Activated naive CD4-positive, alpha-beta T cell treated with Interleukin-2 at 50 U/mL for 16 hours (primary cell): ENCODE results near the gene HBG1.
"Not testable (repeated sequence)": the region's sequence is repeated elsewhere in the genome, so short reads cannot be mapped to it uniquely, and the experiment has no call there.

Source experiments
- DNase-seq: peaks from one replicate; pipeline ENCODE4 v3.0.0-alpha.2; 2020

HBG1 gene

GRCh38 chr11:5249807-5250396 is at the start of gene HBG1:
HBG1 (minus strand) TSS chr11:5249857; CDS start chr11:5249804, 53 bp downstream.
- DNase-seq = not testable (repeated sequence)

GRCh38 chr11:5298451-5298850 is 48.8 kb upstream of the HBG1 start:
- no peak for DNase-seq

GRCh38 chr11:5297721-5298323 is 48.2 kb upstream of the HBG1 start:
- DNase-seq = no peak

GRCh38 chr11:5294342-5294995 is 44.8 kb upstream of the HBG1 start:
- DNase-seq = not testable (repeated sequence)

GRCh38 chr11:5293028-5293427 is 43.4 kb upstream of the HBG1 start:
- DNase-seq = no peak

- DNase-seq = no peak
Observed at GRCh38 chr11:5291207-5291838, 41.7 kb upstream of the HBG1 start.

GRCh38 chr11:5290106-5290505 is 40.4 kb upstream of the HBG1 start:
- DNase-seq = no peak

GRCh38 chr11:5289696-5290095 is 40.0 kb upstream of the HBG1 start:
- DNase-seq = no peak

GRCh38 chr11:5288906-5289550 is 39.4 kb upstream of the HBG1 start:
- no peak for DNase-seq

GRCh38 chr11:5288108-5288905 is 38.6 kb upstream of the HBG1 start:
- no peak for DNase-seq

- no peak for DNase-seq
Observed at GRCh38 chr11:5286901-5287300, 37.2 kb upstream of the HBG1 start.

GRCh38 chr11:5286351-5286750 is 36.7 kb upstream of the HBG1 start:
- no peak for DNase-seq

GRCh38 chr11:5285703-5286340 is 36.2 kb upstream of the HBG1 start:
- no peak for DNase-seq

GRCh38 chr11:5284637-5285036 is 35.0 kb upstream of the HBG1 start:
- no peak for DNase-seq

GRCh38 chr11:5283882-5284281 is 34.2 kb upstream of the HBG1 start:
- DNase-seq = no peak

- DNase-seq = no peak
Observed at GRCh38 chr11:5283086-5283485, 33.4 kb upstream of the HBG1 start.

GRCh38 chr11:5282628-5283027 is 33.0 kb upstream of the HBG1 start:
- DNase-seq = no peak

- no peak for DNase-seq
Observed at GRCh38 chr11:5281596-5281995, 31.9 kb upstream of the HBG1 start.

- DNase-seq = no peak
Observed at GRCh38 chr11:5280582-5281102, 31.0 kb upstream of the HBG1 start.

GRCh38 chr11:5279471-5280090 is 29.9 kb upstream of the HBG1 start:
- no peak for DNase-seq

- no peak for DNase-seq
Observed at GRCh38 chr11:5277807-5278382, 28.2 kb upstream of the HBG1 start.
